ENCODE data around the gene SLC5A2. TPM values are rescaled to one million over a fixed set of nuclear protein-coding genes. Genes with fewer than 3 reads are reported as not detected.

The SLC5A2 gene
- total RNA-seq, 1 donor from 2014 or later: under 0.01 TPM

GRCh38 chr16:31474173-31474714 is 8.7 kb upstream of the SLC5A2 start:
- TF ChIP-seq CTCF (IDR thresholded peaks at IDR 0.05; ENCODE audit: insufficient read depth, low read length, severe bottlenecking): no peak
- no peak for FAIRE-seq
- Histone ChIP-seq H3K27me3 (ENCODE audit: control insufficient read depth, insufficient read depth, low read length) (no peaks in the 10 kb centered on the region), H3K36me3 (ENCODE audit: control insufficient read depth, insufficient read depth, low read length) (peaks cover 23% of the 10 kb centered on the region), H3K4me3 (ENCODE audit: low read depth, low read length) (no peak overlapping the region)
- DNase-seq (ENCODE audit: low read depth): no peak

- no peak for FAIRE-seq
- Histone ChIP-seq H3K27me3 (ENCODE audit: control insufficient read depth, insufficient read depth, low read length) (no peaks in the 10 kb centered on the region), H3K36me3 (ENCODE audit: control insufficient read depth, insufficient read depth, low read length) (peaks cover 23% of the 10 kb centered on the region), H3K4me3 (ENCODE audit: low read depth, low read length) (no peak overlapping the region)
- TF ChIP-seq CTCF (IDR thresholded peaks at IDR 0.05; ENCODE audit: insufficient read depth, low read length, severe bottlenecking): no peak
- no peak for DNase-seq (ENCODE audit: low read depth)
Measured at GRCh38 chr16:31474773-31475738, 7.9 kb upstream of the SLC5A2 start.

GRCh38 chr16:31475946-31476302 is 7.0 kb upstream of the SLC5A2 start:
- no peak for TF ChIP-seq CTCF (IDR thresholded peaks at IDR 0.05; ENCODE audit: insufficient read depth, low read length, severe bottlenecking)
- Histone ChIP-seq H3K36me3 (ENCODE audit: control insufficient read depth, insufficient read depth, low read length) (peaks cover 23% of the 10 kb centered on the region), H3K4me3 (ENCODE audit: low read depth, low read length) (no peak overlapping the region), H3K27me3 (ENCODE audit: control insufficient read depth, insufficient read depth, low read length) (no peaks in the 10 kb centered on the region)
- DNase-seq (ENCODE audit: low read depth): no peak
- FAIRE-seq: no peak

- H3K27me3 ChIP-seq (ENCODE audit: control insufficient read depth, insufficient read depth, low read length): no peaks in the 10 kb centered on the region
- DNase-seq (ENCODE audit: low read depth) (no peak), FAIRE-seq (no peak)
- H3K36me3 ChIP-seq (ENCODE audit: control insufficient read depth, insufficient read depth, low read length): peaks cover 23% of the 10 kb centered on the region
- H3K4me3 ChIP-seq (ENCODE audit: low read depth, low read length): peak overlapping the region; percentile 12
- no peak for TF ChIP-seq CTCF (IDR thresholded peaks at IDR 0.05; ENCODE audit: insufficient read depth, low read length, severe bottlenecking)
Measured at GRCh38 chr16:31476303-31477219, 6.4 kb upstream of the SLC5A2 start.

- Histone ChIP-seq H3K27me3 (ENCODE audit: control insufficient read depth, insufficient read depth, low read length) (peaks cover 2% of the 10 kb centered on the region), H3K36me3 (ENCODE audit: control insufficient read depth, insufficient read depth, low read length) (peaks cover 23% of the 10 kb centered on the region), H3K4me3 (ENCODE audit: low read depth, low read length) (no peak overlapping the region)
- TF ChIP-seq CTCF (IDR thresholded peaks at IDR 0.05; ENCODE audit: insufficient read depth, low read length, severe bottlenecking): no peak
- DNase-seq (ENCODE audit: low read depth) (no peak), FAIRE-seq (no peak)
Measured at GRCh38 chr16:31477220-31478216, 5.4 kb upstream of the SLC5A2 start.
